ENCODE results near the gene CDH6.

GRCh38 chr5:31317665-31318064 is 124.2 kb downstream of the CDH6 start:
- TF ChIP-seq, protein P1, sequence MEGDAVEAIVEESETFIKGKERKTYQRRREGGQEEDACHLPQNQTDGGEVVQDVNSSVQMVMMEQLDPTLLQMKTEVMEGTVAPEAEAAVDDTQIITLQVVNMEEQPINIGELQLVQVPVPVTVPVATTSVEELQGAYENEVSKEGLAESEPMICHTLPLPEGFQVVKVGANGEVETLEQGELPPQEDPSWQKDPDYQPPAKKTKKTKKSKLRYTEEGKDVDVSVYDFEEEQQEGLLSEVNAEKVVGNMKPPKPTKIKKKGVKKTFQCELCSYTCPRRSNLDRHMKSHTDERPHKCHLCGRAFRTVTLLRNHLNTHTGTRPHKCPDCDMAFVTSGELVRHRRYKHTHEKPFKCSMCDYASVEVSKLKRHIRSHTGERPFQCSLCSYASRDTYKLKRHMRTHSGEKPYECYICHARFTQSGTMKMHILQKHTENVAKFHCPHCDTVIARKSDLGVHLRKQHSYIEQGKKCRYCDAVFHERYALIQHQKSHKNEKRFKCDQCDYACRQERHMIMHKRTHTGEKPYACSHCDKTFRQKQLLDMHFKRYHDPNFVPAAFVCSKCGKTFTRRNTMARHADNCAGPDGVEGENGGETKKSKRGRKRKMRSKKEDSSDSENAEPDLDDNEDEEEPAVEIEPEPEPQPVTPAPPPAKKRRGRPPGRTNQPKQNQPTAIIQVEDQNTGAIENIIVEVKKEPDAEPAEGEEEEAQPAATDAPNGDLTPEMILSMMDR (IDR thresholded peaks at IDR 0.05 in 2 of 3, conservative IDR thresholded peaks at IDR 0.05 in 1 of 3; ENCODE audit: borderline replicate concordance in 1 of 3, insufficient read depth in 1 of 3, low read depth in 2 of 3, low read length in 2 of 3), result 0 out of 6 replicates have a peak, but pooled peaks of 1 of the 3 experiments have one; percentile 10
- TF ChIP-seq, protein P2, sequence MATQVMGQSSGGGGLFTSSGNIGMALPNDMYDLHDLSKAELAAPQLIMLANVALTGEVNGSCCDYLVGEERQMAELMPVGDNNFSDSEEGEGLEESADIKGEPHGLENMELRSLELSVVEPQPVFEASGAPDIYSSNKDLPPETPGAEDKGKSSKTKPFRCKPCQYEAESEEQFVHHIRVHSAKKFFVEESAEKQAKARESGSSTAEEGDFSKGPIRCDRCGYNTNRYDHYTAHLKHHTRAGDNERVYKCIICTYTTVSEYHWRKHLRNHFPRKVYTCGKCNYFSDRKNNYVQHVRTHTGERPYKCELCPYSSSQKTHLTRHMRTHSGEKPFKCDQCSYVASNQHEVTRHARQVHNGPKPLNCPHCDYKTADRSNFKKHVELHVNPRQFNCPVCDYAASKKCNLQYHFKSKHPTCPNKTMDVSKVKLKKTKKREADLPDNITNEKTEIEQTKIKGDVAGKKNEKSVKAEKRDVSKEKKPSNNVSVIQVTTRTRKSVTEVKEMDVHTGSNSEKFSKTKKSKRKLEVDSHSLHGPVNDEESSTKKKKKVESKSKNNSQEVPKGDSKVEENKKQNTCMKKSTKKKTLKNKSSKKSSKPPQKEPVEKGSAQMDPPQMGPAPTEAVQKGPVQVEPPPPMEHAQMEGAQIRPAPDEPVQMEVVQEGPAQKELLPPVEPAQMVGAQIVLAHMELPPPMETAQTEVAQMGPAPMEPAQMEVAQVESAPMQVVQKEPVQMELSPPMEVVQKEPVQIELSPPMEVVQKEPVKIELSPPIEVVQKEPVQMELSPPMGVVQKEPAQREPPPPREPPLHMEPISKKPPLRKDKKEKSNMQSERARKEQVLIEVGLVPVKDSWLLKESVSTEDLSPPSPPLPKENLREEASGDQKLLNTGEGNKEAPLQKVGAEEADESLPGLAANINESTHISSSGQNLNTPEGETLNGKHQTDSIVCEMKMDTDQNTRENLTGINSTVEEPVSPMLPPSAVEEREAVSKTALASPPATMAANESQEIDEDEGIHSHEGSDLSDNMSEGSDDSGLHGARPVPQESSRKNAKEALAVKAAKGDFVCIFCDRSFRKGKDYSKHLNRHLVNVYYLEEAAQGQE (IDR thresholded peaks at IDR 0.05; ENCODE audit: low read depth), result no peak
- TF ChIP-seq EZH2 (IDR thresholded peaks at IDR 0.05), result no peak
- TF ChIP-seq, protein P3, sequence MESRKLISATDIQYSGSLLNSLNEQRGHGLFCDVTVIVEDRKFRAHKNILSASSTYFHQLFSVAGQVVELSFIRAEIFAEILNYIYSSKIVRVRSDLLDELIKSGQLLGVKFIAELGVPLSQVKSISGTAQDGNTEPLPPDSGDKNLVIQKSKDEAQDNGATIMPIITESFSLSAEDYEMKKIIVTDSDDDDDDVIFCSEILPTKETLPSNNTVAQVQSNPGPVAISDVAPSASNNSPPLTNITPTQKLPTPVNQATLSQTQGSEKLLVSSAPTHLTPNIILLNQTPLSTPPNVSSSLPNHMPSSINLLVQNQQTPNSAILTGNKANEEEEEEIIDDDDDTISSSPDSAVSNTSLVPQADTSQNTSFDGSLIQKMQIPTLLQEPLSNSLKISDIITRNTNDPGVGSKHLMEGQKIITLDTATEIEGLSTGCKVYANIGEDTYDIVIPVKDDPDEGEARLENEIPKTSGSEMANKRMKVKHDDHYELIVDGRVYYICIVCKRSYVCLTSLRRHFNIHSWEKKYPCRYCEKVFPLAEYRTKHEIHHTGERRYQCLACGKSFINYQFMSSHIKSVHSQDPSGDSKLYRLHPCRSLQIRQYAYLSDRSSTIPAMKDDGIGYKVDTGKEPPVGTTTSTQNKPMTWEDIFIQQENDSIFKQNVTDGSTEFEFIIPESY (IDR thresholded peaks at IDR 0.05; ENCODE audit: extremely low read depth, insufficient replicate concordance, low read length), result no peak
- TF ChIP-seq SIN3A (IDR thresholded peaks at IDR 0.05; ENCODE audit: low read depth), result no peak
- no peak for TF ChIP-seq RAD21 (IDR thresholded peaks at IDR 0.05; ENCODE audit: low read depth)
- TF ChIP-seq POLR2A (IDR thresholded peaks at IDR 0.05; ENCODE audit: borderline replicate concordance, extremely low read depth, insufficient read depth, insufficient read length), result no peak
- no peak for TF ChIP-seq CEBPB (IDR thresholded peaks at IDR 0.05; ENCODE audit: low read depth)
- TF ChIP-seq POLR2AphosphoS5 (IDR thresholded peaks at IDR 0.05; ENCODE audit: low read depth, low read length), result no peak
